ENCODE measurements around the gene C19orf53. TPM values are rescaled to one million over a fixed set of nuclear protein-coding genes. Genes with fewer than 3 reads are reported as not detected.

C19orf53 gene
- total and polyA plus RNA-seq, 10 of the 15 experiments (the other 5 are each of a cell fraction or from before 2014, with no cell fraction given) = 109 to 449 (median 218) TPM

DNA sequence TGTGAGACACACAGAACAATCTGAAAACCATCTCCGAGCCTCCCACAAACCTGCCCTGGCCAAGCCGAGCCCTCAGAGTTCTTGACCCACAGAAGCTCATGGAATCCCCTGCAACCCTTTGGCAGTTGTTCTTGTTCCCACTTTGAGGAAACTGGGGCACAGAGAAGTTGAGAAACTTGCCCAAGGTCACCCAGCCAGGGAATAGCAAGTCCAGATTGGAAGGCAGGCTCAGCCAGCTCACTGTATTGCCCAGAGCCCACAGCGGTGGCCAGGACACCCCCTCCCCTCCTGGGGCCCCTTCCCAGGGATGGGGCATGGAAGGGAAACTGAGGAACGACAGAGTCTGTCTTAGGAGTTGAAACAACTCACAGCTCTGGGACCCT is 22.8 kb downstream of the C19orf53 start:
- Histone ChIP-seq H4K20me1 (ENCODE audit: control insufficient read depth, insufficient read depth) (no peaks in the 10 kb centered on the region), H3K36me3 (ENCODE audit: control insufficient read depth in 2 of 2, insufficient read depth in 2 of 2, low read length in 1 of 2) (no peaks in the 10 kb centered on the region), H3K4me3 (peak overlapping the region; percentile 70), H3K27ac (ENCODE audit: control insufficient read depth, insufficient read depth) (peak overlapping the region; percentile 84), H3K9ac (ENCODE audit: control insufficient read depth, insufficient read depth, low read length) (peak overlapping the region; percentile 77), H3K4me2 (ENCODE audit: control insufficient read depth, insufficient read depth) (peak overlapping the region; percentile 98), H3K4me1 (ENCODE audit: control insufficient read depth, insufficient read depth, low read length) (peaks cover 16% of the 10 kb centered on the region), H2AFZ (ENCODE audit: control insufficient read depth, low read depth, low read length) (no peak overlapping the region; the same call in 1 of the 2 replicates), H3K9me3 (replicated peaks; ENCODE audit: control insufficient read depth, insufficient read depth, low read length) (no peaks in the 10 kb centered on the region), H3K27me3 (replicated peaks in 1 of 2; ENCODE audit: control insufficient read depth in 2 of 2, insufficient read depth in 2 of 2, low read length in 1 of 2) (no peaks in the 10 kb centered on the region), H3K79me2 (ENCODE audit: control insufficient read depth, insufficient read depth, low read length) (peaks cover 12% of the 10 kb centered on the region)
- SMC1A ChIA-PET (ENCODE audit: uncharacterized antibody, unreplicated experiment) = interaction anchor here (0.8 to 5.6 kb wide), 11 partner anchors 9 to 64 kb away, joined by 3 to 33 read pairs (median 3); partner anchors contain the start of gene C19orf53
- RAD21 ChIA-PET (ENCODE audit: unreplicated experiment) = interaction anchor here (0.7 to 5.6 kb wide), 7 partner anchors 13 to 65 kb away, joined by 3 to 59 read pairs (median 6); no protein-coding TSS in a partner anchor
- DNase-seq (ENCODE audit: low read depth, low spot score) (no peak), FAIRE-seq (no peak), ATAC-seq (no peak)
- TF ChIP-seq ZNF217 (IDR thresholded peaks at IDR 0.05) (no peak), IKZF1 (conservative IDR thresholded peaks at IDR 0.05) (peak; percentile 6; the same call in 1 of the 2 replicates), DPF2 (IDR thresholded peaks at IDR 0.05) (peak; percentile 6; the same call in 1 of the 2 replicates), PML (IDR thresholded peaks at IDR 0.05; ENCODE audit: low read length) (0 out of 2 replicates have a peak, but pooled peaks have one; percentile 33), SMARCA5 (IDR thresholded peaks at IDR 0.05) (peak; percentile 57; the same call in 1 of the 2 replicates)
- intact Hi-C loops (cut with micrococcal nuclease; ENCODE audit: unreplicated experiment) = loop anchor here (5.0 kb wide), 1 partner anchor 40 kb away; no protein-coding TSS in a partner anchor
- BruUV-seq (replicated peaks) = no TSS peak
- in situ Hi-C loops (cut with MboI) = no loop called here
- 43% methylated on average over 4 of the region's 4 CpGs for WGBS (ENCODE audit: insufficient coverage, insufficient replicate concordance, low lambda C conversion rate, missing lambda C conversion rate)
- CTCF ChIA-PET = interaction anchor here (0.9 to 8.0 kb wide), 8 partner anchors 12 to 84 kb away, joined by 3 to 63 read pairs (median 4); partner anchors contain the start of gene C19orf53
- POLR2A ChIA-PET = interaction anchor here (1.0 to 5.1 kb wide), 7 partner anchors 24 to 65 kb away, joined by 3 to 37 read pairs (median 20); no protein-coding TSS in a partner anchor

DNA sequence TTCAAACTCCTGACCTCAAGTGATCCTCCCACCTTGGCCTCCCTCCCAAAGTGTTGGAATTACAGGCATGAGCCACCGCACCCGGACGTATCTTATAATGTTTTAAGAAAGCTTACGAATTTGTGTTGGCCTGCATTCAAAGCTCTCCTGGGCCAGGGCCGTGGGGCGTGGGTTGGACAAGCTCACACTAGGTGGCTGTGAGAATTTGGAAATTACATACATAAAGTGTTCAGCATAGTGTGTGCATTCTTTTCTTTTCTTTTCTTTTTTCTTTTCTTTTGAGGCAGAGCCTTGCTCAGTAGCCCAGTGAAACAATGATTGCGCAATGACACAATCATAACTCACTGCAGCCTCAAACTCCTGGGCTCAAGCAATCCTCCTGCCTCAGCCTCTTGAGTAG is 23.6 kb downstream of the C19orf53 start:
- Histone ChIP-seq H2AFZ (ENCODE audit: control insufficient read depth, low read depth, low read length) (no peak overlapping the region), H3K79me2 (ENCODE audit: control insufficient read depth, insufficient read depth, low read length) (peaks cover 12% of the 10 kb centered on the region), H3K27me3 (replicated peaks in 1 of 2; ENCODE audit: control insufficient read depth in 2 of 2, insufficient read depth in 2 of 2, low read length in 1 of 2) (no peaks in the 10 kb centered on the region), H3K9me3 (replicated peaks; ENCODE audit: control insufficient read depth, insufficient read depth, low read length) (no peaks in the 10 kb centered on the region), H3K4me2 (ENCODE audit: control insufficient read depth, insufficient read depth) (no peak overlapping the region), H3K36me3 (ENCODE audit: control insufficient read depth in 2 of 2, insufficient read depth in 2 of 2, low read length in 1 of 2) (no peaks in the 10 kb centered on the region), H3K4me1 (ENCODE audit: control insufficient read depth, insufficient read depth, low read length) (peaks cover 16% of the 10 kb centered on the region), H3K4me3 (no peak overlapping the region), H3K9ac (ENCODE audit: control insufficient read depth, insufficient read depth, low read length) (no peak overlapping the region), H3K27ac (ENCODE audit: control insufficient read depth, insufficient read depth) (no peak overlapping the region), H4K20me1 (ENCODE audit: control insufficient read depth, insufficient read depth) (no peaks in the 10 kb centered on the region)
- ChIA-PET SMC1A (ENCODE audit: uncharacterized antibody, unreplicated experiment) (interaction anchor here (0.9 to 5.6 kb wide), 6 partner anchors 14 to 63 kb away, joined by 3 to 33 read pairs (median 6); partner anchors contain the start of gene C19orf53), POLR2A (interaction anchor here (0.6 to 5.1 kb wide), 6 partner anchors 13 to 64 kb away, joined by 3 to 37 read pairs (median 18); no protein-coding TSS in a partner anchor), CTCF (interaction anchor here (1.0 to 8.0 kb wide), 7 partner anchors 14 to 83 kb away, joined by 3 to 63 read pairs (median 4); partner anchors contain the start of gene C19orf53), RAD21 (ENCODE audit: unreplicated experiment) (interaction anchor here (0.7 to 5.6 kb wide), 7 partner anchors 14 to 64 kb away, joined by 3 to 59 read pairs (median 6); no protein-coding TSS in a partner anchor)
- no TSS peak for BruUV-seq (replicated peaks)
- intact Hi-C loops (cut with micrococcal nuclease; ENCODE audit: unreplicated experiment) = loop anchor here (5.0 kb wide), 1 partner anchor 39 kb away; no protein-coding TSS in a partner anchor
- DNase-seq (ENCODE audit: low read depth, low spot score) (no peak), ATAC-seq (no peak), FAIRE-seq (no peak)
- in situ Hi-C loops (cut with MboI) = no loop called here
- WGBS (ENCODE audit: insufficient coverage, insufficient replicate concordance, low lambda C conversion rate, missing lambda C conversion rate) = 94% methylated on average over 7 of the region's 7 CpGs
- peak in 1 of 2 experiments; percentile 88; a peak in 1 of 4 replicates for TF ChIP-seq CEBPB (IDR thresholded peaks at IDR 0.05; ENCODE audit: borderline replicate concordance in 1 of 2, low read depth in 2 of 2, low read length in 2 of 2)
- no peak for TF ChIP-seq KAT2A (conservative IDR thresholded peaks at IDR 0.05; ENCODE audit: control insufficient read depth, low read depth, low read length)

Data from GM12878 (cell line).